GM18502 (cell line): ENCODE results near the gene DPY19L3.
"Not testable (repeated sequence)": the region's sequence is repeated elsewhere in the genome, so short reads cannot be mapped to it uniquely, and the experiment has no call there.

Experiments used
- ATAC-seq: cut with Tn5 transposase; IDR thresholded peaks from one replicate; pipeline ENCODE4 v1.9.1; 2021; ENCODE audit warnings: mild to moderate bottlenecking; ENCODE audit not compliant: unreplicated experiment, poor library complexity

DPY19L3 gene

GRCh38 chr19:32405431-32406160 lies at the start of gene DPY19L3:
Gene DPY19L3, plus strand, starts transcription at chr19:32405770. Its CDS starts 2,484 bp downstream, at chr19:32408254.
- peak; percentile 96 for ATAC-seq

GRCh38 chr19:32357720-32358119 lies 47.9 kb upstream of the DPY19L3 start:
- no peak for ATAC-seq

GRCh38 chr19:32358321-32358720 lies 47.2 kb upstream of the DPY19L3 start:
- ATAC-seq = no peak

GRCh38 chr19:32359581-32359980 lies 46.0 kb upstream of the DPY19L3 start:
- no peak for ATAC-seq

- no peak for ATAC-seq
These were observed 43.8 kb upstream of the DPY19L3 start for GRCh38 chr19:32361574-32362317.

GRCh38 chr19:32362318-32362691 lies 43.3 kb upstream of the DPY19L3 start:
- no peak for ATAC-seq

- no peak for ATAC-seq
These were observed 42.4 kb upstream of the DPY19L3 start for GRCh38 chr19:32363175-32363574.

GRCh38 chr19:32363632-32364031 lies 41.9 kb upstream of the DPY19L3 start:
- ATAC-seq = no peak

GRCh38 chr19:32364040-32364439 lies 41.5 kb upstream of the DPY19L3 start:
- ATAC-seq = no peak

GRCh38 chr19:32367063-32367462 lies 38.5 kb upstream of the DPY19L3 start:
- ATAC-seq = no peak

GRCh38 chr19:32367948-32368536 lies 37.5 kb upstream of the DPY19L3 start:
- no peak for ATAC-seq

- ATAC-seq = no peak
These were observed 36.8 kb upstream of the DPY19L3 start for GRCh38 chr19:32368787-32369186.

- no peak for ATAC-seq
These were observed 32.6 kb upstream of the DPY19L3 start for GRCh38 chr19:32372726-32373517.

- no peak for ATAC-seq
These were observed 31.8 kb upstream of the DPY19L3 start for GRCh38 chr19:32373585-32374295.

GRCh38 chr19:32374362-32374761 lies 31.2 kb upstream of the DPY19L3 start:
- ATAC-seq = not testable (repeated sequence)

- ATAC-seq = not testable (repeated sequence)
These were observed 28.5 kb upstream of the DPY19L3 start for GRCh38 chr19:32377088-32377487.

- ATAC-seq = no peak
These were observed 25.3 kb upstream of the DPY19L3 start for GRCh38 chr19:32380269-32380668.

- no peak for ATAC-seq
These were observed 17.7 kb upstream of the DPY19L3 start for GRCh38 chr19:32387701-32388392.

GRCh38 chr19:32388393-32388855 lies 17.1 kb upstream of the DPY19L3 start:
- no peak for ATAC-seq
